IPS-20b (cell line): Measurements from ENCODE around the gene RFTN2.
"Not testable (repeated sequence)": the region's sequence is repeated elsewhere in the genome, so short reads cannot be mapped to it uniquely, and the experiment has no call there.

Source experiments
- H3K27ac ChIP-seq: one replicate; pipeline ENCODE4 v1.5.1; 2013; ENCODE audit warnings: low read length
- H3K27me3 ChIP-seq: 2 replicates; pipeline ENCODE4 v1.6.1; 2013; ENCODE audit warnings: mild to moderate bottlenecking, low read length, inconsistent platforms; ENCODE audit not compliant: insufficient read depth
- H3K36me3 ChIP-seq: 2 replicates; pipeline ENCODE4 v1.6.1; 2013; ENCODE audit warnings: low read depth, mild to moderate bottlenecking, inconsistent platforms, low read length, moderate library complexity; ENCODE audit not compliant: insufficient read depth
- H3K4me1 ChIP-seq: 2 replicates; pipeline ENCODE4 v1.6.1; 2013; ENCODE audit warnings: mild to moderate bottlenecking, control low read depth, inconsistent platforms, low read length, moderate library complexity; ENCODE audit not compliant: insufficient read depth
- H3K4me3 ChIP-seq: 2 replicates; pipeline ENCODE4 v1.5.1; 2013; ENCODE audit warnings: mild to moderate bottlenecking, low read length, inconsistent platforms
- H3K9ac ChIP-seq: 2 replicates; pipeline ENCODE4 v1.6.1; 2013; ENCODE audit warnings: low read depth, mild to moderate bottlenecking, inconsistent platforms, low read length, moderate library complexity
- H3K9me3 ChIP-seq: 2 replicates; pipeline ENCODE4 v1.6.1; 2013; ENCODE audit warnings: mild to moderate bottlenecking, low read depth, low read length, inconsistent platforms; ENCODE audit not compliant: insufficient read depth

Gene RFTN2

GRCh38 chr2:197598450-197598849, 76.9 kb downstream of the RFTN2 start:
- H3K9me3 ChIP-seq, result no peaks in the 10 kb centered on the region
- H3K4me3 ChIP-seq, result no peak overlapping the region
- H3K4me1 ChIP-seq, result peaks cover 16% of the 10 kb centered on the region; the same call in 1 of the 2 replicates
- no peaks in the 10 kb centered on the region for H3K27me3 ChIP-seq
- H3K27ac ChIP-seq, result no peak overlapping the region
- no peaks in the 10 kb centered on the region for H3K36me3 ChIP-seq
- H3K9ac ChIP-seq, result no peak overlapping the region

- H3K9ac ChIP-seq, result peak overlapping the region; percentile 13; the same call in 1 of the 2 replicates
- H3K9me3 ChIP-seq, result no peaks in the 10 kb centered on the region
- peaks cover 16% of the 10 kb centered on the region; the same call in 1 of the 2 replicates for H3K4me1 ChIP-seq
- H3K4me3 ChIP-seq, result no peak overlapping the region
- no peaks in the 10 kb centered on the region for H3K27me3 ChIP-seq
- H3K36me3 ChIP-seq, result no peaks in the 10 kb centered on the region
- no peak overlapping the region for H3K27ac ChIP-seq
Measured at GRCh38 chr2:197597166-197597565, 78.2 kb downstream of the RFTN2 start.

GRCh38 chr2:197596766-197597165, 78.6 kb downstream of the RFTN2 start:
- no peaks in the 10 kb centered on the region for H3K27me3 ChIP-seq
- H3K27ac ChIP-seq, result no peak overlapping the region
- H3K9me3 ChIP-seq, result no peaks in the 10 kb centered on the region
- peak overlapping the region; percentile 13; the same call in 1 of the 2 replicates for H3K9ac ChIP-seq
- no peak overlapping the region for H3K4me3 ChIP-seq
- peaks cover 16% of the 10 kb centered on the region; the same call in 1 of the 2 replicates for H3K4me1 ChIP-seq
- H3K36me3 ChIP-seq, result no peaks in the 10 kb centered on the region

GRCh38 chr2:197591339-197592072, 83.9 kb downstream of the RFTN2 start:
- no peak overlapping the region for H3K9ac ChIP-seq

GRCh38 chr2:197587255-197587654, 88.1 kb downstream of the RFTN2 start:
- H3K36me3 ChIP-seq, H3K27me3 ChIP-seq, H3K9me3 ChIP-seq, H3K4me3 ChIP-seq: not testable (repeated sequence)
- Histone ChIP-seq H3K4me1 (peaks cover 23% of the 10 kb centered on the region; the same call in 1 of the 2 replicates), H3K9ac (peak overlapping the region; percentile 76; the same call in 1 of the 2 replicates), H3K27ac (peak overlapping the region; percentile 76)

More at GRCh38 chr2:197591339-197592072, 83.9 kb downstream of the RFTN2 start:
- H3K9me3 ChIP-seq, result peaks cover 7% of the 10 kb centered on the region; the same call in 1 of the 2 replicates
- H3K27ac ChIP-seq, result no peak overlapping the region
- no peaks in the 10 kb centered on the region for H3K27me3 ChIP-seq
- H3K36me3 ChIP-seq, result no peaks in the 10 kb centered on the region
- no peak overlapping the region for H3K4me3 ChIP-seq
- peaks cover 21% of the 10 kb centered on the region; the same call in 1 of the 2 replicates for H3K4me1 ChIP-seq

- not testable (repeated sequence) for H3K27ac ChIP-seq, H3K9ac ChIP-seq, H3K9me3 ChIP-seq, H3K36me3 ChIP-seq, H3K4me3 ChIP-seq, H3K27me3 ChIP-seq
- H3K4me1 ChIP-seq, result peaks cover 18% of the 10 kb centered on the region; the same call in 1 of the 2 replicates
Measured at GRCh38 chr2:197580166-197580565, 95.2 kb downstream of the RFTN2 start.

GRCh38 chr2:197578294-197578693, 97.1 kb downstream of the RFTN2 start:
- H3K4me3 ChIP-seq, H3K36me3 ChIP-seq: not testable (repeated sequence)

GRCh38 chr2:197577446-197577845, 97.9 kb downstream of the RFTN2 start:
- no peak overlapping the region for H3K27ac ChIP-seq
- H3K4me3 ChIP-seq, result no peak overlapping the region
- peaks cover 25% of the 10 kb centered on the region for H3K9me3 ChIP-seq
- H3K9ac ChIP-seq, result no peak overlapping the region; the same call in 1 of the 2 replicates
- H3K36me3 ChIP-seq, result peaks cover 7% of the 10 kb centered on the region; the same call in 1 of the 2 replicates
- H3K27me3 ChIP-seq, result no peaks in the 10 kb centered on the region
- H3K4me1 ChIP-seq, result peaks cover 18% of the 10 kb centered on the region; the same call in 1 of the 2 replicates

More at GRCh38 chr2:197578294-197578693, 97.1 kb downstream of the RFTN2 start:
- Histone ChIP-seq H3K27ac (peak overlapping the region; percentile 62), H3K4me1 (peaks cover 18% of the 10 kb centered on the region; the same call in 1 of the 2 replicates), H3K9me3 (peaks cover 21% of the 10 kb centered on the region)
- H3K27me3 ChIP-seq, H3K9ac ChIP-seq: not testable (repeated sequence)

- Histone ChIP-seq H3K27me3 (no peaks in the 10 kb centered on the region), H3K4me1 (peaks cover 18% of the 10 kb centered on the region; the same call in 1 of the 2 replicates), H3K27ac (no peak overlapping the region), H3K9ac (peak overlapping the region; percentile 29; the same call in 1 of the 2 replicates), H3K4me3 (no peak overlapping the region), H3K9me3 (peaks cover 30% of the 10 kb centered on the region), H3K36me3 (peaks cover 13% of the 10 kb centered on the region; the same call in 1 of the 2 replicates)
Measured at GRCh38 chr2:197576631-197577030, 98.8 kb downstream of the RFTN2 start.

GRCh38 chr2:197575987-197576386, 99.4 kb downstream of the RFTN2 start:
- no peak overlapping the region for H3K9ac ChIP-seq
- H3K9me3 ChIP-seq, result peaks cover 30% of the 10 kb centered on the region
- peaks cover 18% of the 10 kb centered on the region; the same call in 1 of the 2 replicates for H3K4me1 ChIP-seq
- peaks cover 13% of the 10 kb centered on the region; the same call in 1 of the 2 replicates for H3K36me3 ChIP-seq
- no peaks in the 10 kb centered on the region for H3K27me3 ChIP-seq
- H3K27ac ChIP-seq, result no peak overlapping the region
- no peak overlapping the region for H3K4me3 ChIP-seq

- Histone ChIP-seq H3K27ac (no peak overlapping the region), H3K9me3 (peaks cover 30% of the 10 kb centered on the region), H3K9ac (no peak overlapping the region), H3K36me3 (peaks cover 13% of the 10 kb centered on the region; the same call in 1 of the 2 replicates), H3K27me3 (no peaks in the 10 kb centered on the region), H3K4me3 (no peak overlapping the region), H3K4me1 (peaks cover 18% of the 10 kb centered on the region; the same call in 1 of the 2 replicates)
Measured at GRCh38 chr2:197573608-197574007, 101.8 kb downstream of the RFTN2 start.
